ENCODE measurements around the gene PSME3. TPM values are rescaled to one million over a fixed set of nuclear protein-coding genes. Genes with fewer than 3 reads are reported as not detected.

PSME3 gene
- polyA plus RNA-seq, 1 donor from 2014 or later = 56.6 TPM

GRCh38 chr17:42818379-42818778 is 14.8 kb upstream of the PSME3 start:
- Histone ChIP-seq H3K79me2 (replicated peaks; ENCODE audit: insufficient read depth, low read length) (peaks cover 8% of the 10 kb centered on the region), H3K27me3 (ENCODE audit: insufficient read depth, low read depth, low read length) (no peaks in the 10 kb centered on the region), H3K4me3 (ENCODE audit: low read length) (no peak overlapping the region), H3K9me2 (ENCODE audit: insufficient read depth, low read length) (no peaks in the 10 kb centered on the region), H3K9me3 (ENCODE audit: low read length) (no peaks in the 10 kb centered on the region), H3K4me2 (ENCODE audit: low read length) (no peak overlapping the region), H3K9ac (ENCODE audit: low read length) (no peak overlapping the region), H4K20me1 (ENCODE audit: insufficient read depth) (no peaks in the 10 kb centered on the region), H3F3A (ENCODE audit: insufficient read depth, low read length, poor library complexity, severe bottlenecking) (no peaks in the 10 kb centered on the region), H3K27ac (ENCODE audit: low read length) (no peak overlapping the region), H2AFZ (ENCODE audit: low read depth, low read length) (no peak overlapping the region), H3K36me3 (ENCODE audit: insufficient read depth, low read length) (no peaks in the 10 kb centered on the region)
- TF ChIP-seq RAD21 (conservative IDR thresholded peaks at IDR 0.05) = no peak
- TF ChIP-seq SMC3 (conservative IDR thresholded peaks at IDR 0.05; ENCODE audit: poor library complexity) = no peak
- TF ChIP-seq EZH2 (IDR thresholded peaks at IDR 0.05; ENCODE audit: borderline replicate concordance, insufficient read depth, low read length, poor library complexity, severe bottlenecking) = no peak
- no peak for TF ChIP-seq TAF1 (IDR thresholded peaks at IDR 0.05; ENCODE audit: low read depth)
- TF ChIP-seq EP300 (conservative IDR thresholded peaks at IDR 0.05; ENCODE audit: poor library complexity, severe bottlenecking) = no peak
- no peak for TF ChIP-seq MXI1 (conservative IDR thresholded peaks at IDR 0.05; ENCODE audit: poor library complexity, severe bottlenecking)
- no peak for TF ChIP-seq REST (IDR thresholded peaks at IDR 0.05; ENCODE audit: borderline replicate concordance)

- H3K4me3 ChIP-seq (ENCODE audit: low read length) = no peak overlapping the region
- H3F3A ChIP-seq (ENCODE audit: insufficient read depth, low read length, poor library complexity, severe bottlenecking) = no peaks in the 10 kb centered on the region
- no peak for TF ChIP-seq TAF1 (IDR thresholded peaks at IDR 0.05; ENCODE audit: low read depth)
- TF ChIP-seq, protein P1, sequence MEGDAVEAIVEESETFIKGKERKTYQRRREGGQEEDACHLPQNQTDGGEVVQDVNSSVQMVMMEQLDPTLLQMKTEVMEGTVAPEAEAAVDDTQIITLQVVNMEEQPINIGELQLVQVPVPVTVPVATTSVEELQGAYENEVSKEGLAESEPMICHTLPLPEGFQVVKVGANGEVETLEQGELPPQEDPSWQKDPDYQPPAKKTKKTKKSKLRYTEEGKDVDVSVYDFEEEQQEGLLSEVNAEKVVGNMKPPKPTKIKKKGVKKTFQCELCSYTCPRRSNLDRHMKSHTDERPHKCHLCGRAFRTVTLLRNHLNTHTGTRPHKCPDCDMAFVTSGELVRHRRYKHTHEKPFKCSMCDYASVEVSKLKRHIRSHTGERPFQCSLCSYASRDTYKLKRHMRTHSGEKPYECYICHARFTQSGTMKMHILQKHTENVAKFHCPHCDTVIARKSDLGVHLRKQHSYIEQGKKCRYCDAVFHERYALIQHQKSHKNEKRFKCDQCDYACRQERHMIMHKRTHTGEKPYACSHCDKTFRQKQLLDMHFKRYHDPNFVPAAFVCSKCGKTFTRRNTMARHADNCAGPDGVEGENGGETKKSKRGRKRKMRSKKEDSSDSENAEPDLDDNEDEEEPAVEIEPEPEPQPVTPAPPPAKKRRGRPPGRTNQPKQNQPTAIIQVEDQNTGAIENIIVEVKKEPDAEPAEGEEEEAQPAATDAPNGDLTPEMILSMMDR (IDR thresholded peaks at IDR 0.05; ENCODE audit: poor library complexity, severe bottlenecking) = peak; percentile 57
- H3K9ac ChIP-seq (ENCODE audit: low read length) = no peak overlapping the region
- no peaks in the 10 kb centered on the region for H3K36me3 ChIP-seq (ENCODE audit: insufficient read depth, low read length)
- no peaks in the 10 kb centered on the region for H4K20me1 ChIP-seq (ENCODE audit: insufficient read depth)
- H3K9me3 ChIP-seq (ENCODE audit: low read length) = no peaks in the 10 kb centered on the region
- H3K9me2 ChIP-seq (ENCODE audit: insufficient read depth, low read length) = no peaks in the 10 kb centered on the region
- peaks cover 12% of the 10 kb centered on the region for H3K79me2 ChIP-seq (replicated peaks; ENCODE audit: insufficient read depth, low read length)
- H3K27me3 ChIP-seq (ENCODE audit: insufficient read depth, low read depth, low read length) = no peaks in the 10 kb centered on the region
- H3K27ac ChIP-seq (ENCODE audit: low read length) = no peak overlapping the region
- no peak overlapping the region for H2AFZ ChIP-seq (ENCODE audit: low read depth, low read length)
- no peak overlapping the region for H3K4me2 ChIP-seq (ENCODE audit: low read length)
Measured at GRCh38 chr17:42819939-42820535, 13.2 kb upstream of the PSME3 start.

- H3K4me2 ChIP-seq (ENCODE audit: low read length) = no peak overlapping the region
- H3F3A ChIP-seq (ENCODE audit: insufficient read depth, low read length, poor library complexity, severe bottlenecking) = no peaks in the 10 kb centered on the region
- H3K9me3 ChIP-seq (ENCODE audit: low read length) = no peaks in the 10 kb centered on the region
- H4K20me1 ChIP-seq (ENCODE audit: insufficient read depth) = no peaks in the 10 kb centered on the region
- H3K9me2 ChIP-seq (ENCODE audit: insufficient read depth, low read length) = no peaks in the 10 kb centered on the region
- no peak overlapping the region for H3K4me3 ChIP-seq (ENCODE audit: low read length)
- H3K27me3 ChIP-seq (ENCODE audit: insufficient read depth, low read depth, low read length) = no peaks in the 10 kb centered on the region
- no peak overlapping the region for H3K27ac ChIP-seq (ENCODE audit: low read length)
- H2AFZ ChIP-seq (ENCODE audit: low read depth, low read length) = no peak overlapping the region
- no peak overlapping the region for H3K9ac ChIP-seq (ENCODE audit: low read length)
- peaks cover 12% of the 10 kb centered on the region for H3K79me2 ChIP-seq (replicated peaks; ENCODE audit: insufficient read depth, low read length)
- no peaks in the 10 kb centered on the region for H3K36me3 ChIP-seq (ENCODE audit: insufficient read depth, low read length)
- TF ChIP-seq SMC3 (conservative IDR thresholded peaks at IDR 0.05; ENCODE audit: poor library complexity) = no peak
Measured at GRCh38 chr17:42821176-42821575, 12.0 kb upstream of the PSME3 start.

Data from neural cell (in vitro differentiated cells).